GM21528 (cell line): ENCODE measurements around the gene MYEOV.

Experiments
- ATAC-seq: cut with Tn5 transposase; IDR thresholded peaks from one replicate; pipeline ENCODE4 v1.9.1; 2021; ENCODE audit warnings: mild to moderate bottlenecking, moderate library complexity; ENCODE audit not compliant: unreplicated experiment, low FRiP score

Gene MYEOV

DNA sequence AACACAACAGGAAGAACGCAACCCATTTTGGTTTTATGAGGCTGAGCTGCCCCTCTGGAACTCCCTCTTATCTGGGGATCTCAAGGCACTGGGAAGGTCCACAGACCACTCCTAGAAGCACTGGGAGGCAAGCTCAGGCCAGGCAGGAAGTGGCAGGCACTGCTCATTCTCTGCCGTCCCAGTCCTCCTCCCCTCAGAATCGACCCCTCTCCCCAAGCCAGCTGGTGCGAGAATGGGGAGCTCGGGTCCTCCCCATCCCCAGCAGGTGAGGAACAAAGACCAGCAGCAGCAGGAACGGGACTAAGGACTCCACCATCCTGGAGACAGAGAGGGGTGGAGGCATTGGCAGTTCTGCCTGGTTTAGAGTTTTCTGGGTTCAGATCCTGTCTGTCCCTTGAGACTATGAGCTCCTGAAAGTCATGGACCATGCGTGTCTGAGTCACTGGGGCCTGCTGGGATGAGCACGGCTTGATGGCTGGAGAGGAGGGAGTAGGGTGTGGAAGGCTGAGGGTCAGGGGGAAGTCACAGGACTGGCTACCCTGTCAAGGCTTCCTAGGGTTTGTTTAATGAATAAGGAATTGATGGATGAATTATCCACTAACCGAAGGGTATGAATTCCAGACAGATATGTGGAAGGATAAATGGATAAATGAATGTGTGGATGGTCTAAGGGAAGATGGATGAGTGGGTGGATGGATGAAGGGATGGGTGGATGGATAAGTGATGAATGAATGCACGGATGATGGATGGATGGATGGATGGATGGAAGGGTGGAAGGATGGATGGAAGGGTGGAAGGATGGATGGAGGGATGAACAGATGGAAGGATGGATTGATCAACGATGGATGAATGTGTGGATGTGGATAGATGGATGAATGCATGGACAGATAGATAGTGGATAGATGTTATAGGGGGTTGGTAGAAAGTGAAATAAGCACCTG is 6.4 kb downstream of the MYEOV start:
- no peak for ATAC-seq

GRCh38 chr11:69301081-69301454 is 7.1 kb downstream of the MYEOV start:
- ATAC-seq = no peak

- ATAC-seq = no peak
Measured at GRCh38 chr11:69301455-69302401, 7.8 kb downstream of the MYEOV start.

DNA sequence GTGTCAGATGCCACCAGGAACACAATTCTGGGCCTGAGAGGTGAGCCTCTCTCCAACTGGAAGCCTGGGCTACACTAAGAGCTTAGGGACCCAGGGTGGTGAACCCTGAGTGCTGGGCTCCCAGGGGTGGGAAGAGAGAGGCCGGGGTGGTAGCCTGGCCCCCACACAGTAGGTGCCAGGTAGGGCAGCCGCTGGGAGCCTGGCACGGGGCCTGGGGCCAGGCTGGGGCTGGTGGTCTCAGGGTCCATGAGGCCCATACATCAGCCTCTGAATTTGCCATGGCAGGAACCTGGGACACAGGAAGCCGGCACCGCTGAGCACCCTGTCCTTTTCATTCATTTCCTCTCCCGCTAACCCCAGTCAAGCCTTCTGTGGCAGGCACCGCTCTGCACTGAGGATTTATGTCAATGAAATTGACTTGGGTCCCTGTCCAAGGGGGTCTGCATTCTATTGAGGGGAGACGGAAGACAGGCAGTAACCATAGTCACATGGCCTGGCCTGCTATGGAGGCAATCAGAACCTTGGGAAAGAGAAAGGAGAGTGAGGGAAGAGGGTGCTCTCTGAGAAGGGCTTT is 8.6 kb downstream of the MYEOV start:
- ATAC-seq = no peak

DNA sequence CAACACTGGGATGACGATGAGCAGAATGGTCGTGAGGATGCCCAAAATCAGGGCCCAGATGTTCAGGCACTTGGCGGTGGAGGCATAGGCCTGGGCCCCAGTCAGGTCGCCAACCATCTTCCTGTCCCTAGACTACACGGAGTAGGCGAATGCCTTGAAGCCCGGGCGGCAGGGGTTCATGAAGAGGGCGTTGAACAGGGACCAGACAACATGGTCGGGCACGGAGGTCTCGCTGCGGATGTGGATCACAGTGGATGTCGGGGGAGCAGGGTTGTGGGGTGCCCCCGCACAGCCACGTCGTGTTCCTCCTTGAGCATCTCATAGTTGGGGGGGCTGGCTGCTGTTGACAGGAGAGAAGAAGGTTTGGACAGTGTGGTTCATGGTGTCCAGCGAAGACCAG is 9.5 kb downstream of the MYEOV start:
- no peak for ATAC-seq

GRCh38 chr11:69304258-69304657 is 10.3 kb downstream of the MYEOV start:
- ATAC-seq = no peak

DNA sequence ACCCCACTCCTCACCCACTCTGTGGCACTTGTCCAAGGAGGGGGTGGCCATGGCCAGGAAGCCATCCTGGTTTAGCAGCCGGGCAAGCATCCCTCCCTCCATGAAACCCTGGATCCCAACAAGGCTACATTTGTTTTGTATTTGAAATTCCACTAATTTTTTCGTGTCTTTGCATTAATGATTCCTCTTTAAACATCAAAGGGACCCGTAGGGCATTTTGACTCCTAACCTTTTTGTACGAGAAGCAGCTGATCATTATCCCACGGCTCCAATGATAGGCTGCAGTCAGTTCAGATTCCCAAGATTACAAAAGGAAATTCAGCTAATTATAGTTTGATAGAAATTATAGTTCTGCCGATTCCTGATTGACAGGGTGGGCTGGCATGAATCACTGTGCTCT is 10.7 kb downstream of the MYEOV start:
- ATAC-seq = no peak

- no peak for ATAC-seq
Measured at GRCh38 chr11:69305885-69306540, 12.1 kb downstream of the MYEOV start.

- no peak for ATAC-seq
Measured at GRCh38 chr11:69306821-69307220, 12.9 kb downstream of the MYEOV start.

- no peak for ATAC-seq
Measured at GRCh38 chr11:69307421-69307820, 13.5 kb downstream of the MYEOV start.

- ATAC-seq = no peak
Measured at GRCh38 chr11:69307871-69308431, 14.0 kb downstream of the MYEOV start.

GRCh38 chr11:69308491-69308911 is 14.5 kb downstream of the MYEOV start:
- no peak for ATAC-seq

- ATAC-seq = no peak
Measured at GRCh38 chr11:69308936-69309615, 15.1 kb downstream of the MYEOV start.

- ATAC-seq = no peak
Measured at GRCh38 chr11:69309631-69310280, 15.8 kb downstream of the MYEOV start.

DNA sequence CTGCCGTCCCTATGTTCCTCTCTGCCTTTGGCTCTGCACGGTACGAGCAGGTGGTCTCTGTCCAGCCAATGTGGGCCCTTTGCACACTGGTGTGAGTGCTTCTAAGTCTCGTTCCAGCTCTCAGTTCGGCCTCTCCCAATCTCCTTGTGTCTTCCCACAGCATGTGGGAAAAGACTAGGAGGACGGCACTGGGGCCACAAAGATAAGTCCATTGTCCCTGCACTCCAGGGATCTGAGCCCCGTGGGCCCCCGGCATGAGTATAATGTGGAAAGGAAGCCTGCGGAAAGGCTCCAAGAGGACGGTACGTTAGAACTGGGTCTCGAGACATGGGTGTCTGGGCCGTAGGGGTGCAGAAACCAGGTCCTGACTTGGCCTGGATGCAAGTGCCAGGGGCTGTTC is 16.4 kb downstream of the MYEOV start:
- ATAC-seq = no peak

- ATAC-seq = no peak
Measured at GRCh38 chr11:69310934-69311766, 17.2 kb downstream of the MYEOV start.

GRCh38 chr11:69311767-69312385 is 17.9 kb downstream of the MYEOV start:
- no peak for ATAC-seq
